AG04450 (cell line): ENCODE data around the gene MTUS2. TPM values are rescaled to one million over a fixed set of nuclear protein-coding genes. Genes with fewer than 3 reads are reported as not detected.

ENCODE experiments used
- CTCF ChIA-PET: fragments of 300-600, 350-600 bp; formaldehyde crosslinking; extraction: SDS; loops from one replicate; lab custom pipeline; 2022; ENCODE audit warnings: antibody characterized with exemption, inconsistent platforms; lab: Charles Lee
- POLR2A ChIA-PET: fragments of 350-600 bp; formaldehyde crosslinking; extraction: SDS; loops from one replicate; lab custom pipeline; 2021; ENCODE audit warnings: antibody characterized with exemption, inconsistent platforms; lab: Yijun Ruan, JAX
- DNase-seq: peaks from one replicate; pipeline ENCODE4 v3.0.0-alpha.2; 2011; ENCODE audit warnings: low read depth, low spot score
- H3K27ac ChIP-seq: one replicate; pipeline ENCODE4 v1.5.1; 2012; ENCODE audit warnings: low read depth, low read length, control low read depth
- H3K27me3 ChIP-seq: one replicate; pipeline ENCODE4 v1.6.0; 2012; ENCODE audit warnings: low read length; ENCODE audit not compliant: control insufficient read depth, insufficient read depth
- H3K4me3 ChIP-seq: 2 replicates; pipeline ENCODE4 v1.5.1; 2011; ENCODE audit warnings: mild to moderate bottlenecking, low read depth, low read length, control low read depth
- H3K9me3 ChIP-seq: 2 replicates; pipeline ENCODE4 v1.5.1; 2012; ENCODE audit warnings: low read length; ENCODE audit not compliant: control insufficient read depth, insufficient read depth
- CTCF ChIP-seq: IDR thresholded peaks from 2 replicates; pipeline ENCODE4 v1.5.1; 2011; ENCODE audit warnings: low read depth, low read length, control low read depth, inconsistent platforms
- polyA plus RNA-seq: library from polyadenylated mRNA; depleted of rRNA; stranded (reverse); fragments of >200 nt; gene quantifications from 2 replicates; pipeline ENCODE4 v1.2.3, GENCODE V29; 2011

The MTUS2 gene
- polyA plus RNA-seq, 1 experiment = 0.02 TPM

GRCh38 chr13:29222458-29222857 lies 402.3 kb downstream of the MTUS2 start:
- no peak for DNase-seq
- no peak for TF ChIP-seq CTCF
- H3K4me3 ChIP-seq = no peak overlapping the region
- ChIA-PET CTCF (no interaction called here), POLR2A (no interaction called here)
- H3K27ac ChIP-seq = no peak overlapping the region
- peaks cover 28% of the 10 kb centered on the region for H3K9me3 ChIP-seq
- H3K27me3 ChIP-seq = no peaks in the 10 kb centered on the region

DNA sequence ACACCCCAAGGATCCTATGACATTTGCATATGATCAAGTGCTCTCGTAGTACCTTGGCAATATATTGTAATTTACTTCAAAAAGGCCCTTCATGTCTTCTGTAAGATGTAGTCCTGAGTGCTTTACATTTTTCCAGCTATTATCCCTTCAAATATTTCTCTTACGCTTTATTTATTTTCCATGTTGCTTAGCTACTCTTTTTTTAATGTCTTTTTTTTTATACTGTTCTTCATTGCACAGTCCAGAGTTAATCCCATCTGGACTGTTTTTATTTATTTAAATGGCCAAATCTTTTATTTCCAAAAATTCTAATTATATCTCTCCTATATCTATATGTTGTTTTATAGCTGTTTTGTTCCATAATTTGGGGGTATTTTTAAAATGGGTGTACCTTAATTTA lies 404.1 kb downstream of the MTUS2 start:
- POLR2A ChIA-PET = no interaction called here
- Histone ChIP-seq H3K27ac (no peak overlapping the region), H3K9me3 (peaks cover 28% of the 10 kb centered on the region), H3K4me3 (no peak overlapping the region), H3K27me3 (no peaks in the 10 kb centered on the region)
- CTCF ChIA-PET = no interaction called here
- no peak for DNase-seq
- no peak for TF ChIP-seq CTCF

GRCh38 chr13:29227576-29227975 lies 407.4 kb downstream of the MTUS2 start:
- H3K27ac ChIP-seq = no peak overlapping the region
- peaks cover 23% of the 10 kb centered on the region for H3K9me3 ChIP-seq
- H3K4me3 ChIP-seq = no peak overlapping the region
- TF ChIP-seq CTCF = no peak
- DNase-seq = no peak
- no peaks in the 10 kb centered on the region for H3K27me3 ChIP-seq
- POLR2A ChIA-PET = no interaction called here
- CTCF ChIA-PET = no interaction called here

- Histone ChIP-seq H3K27me3 (no peaks in the 10 kb centered on the region), H3K4me3 (no peak overlapping the region), H3K9me3 (peaks cover 2% of the 10 kb centered on the region; the same call in 1 of the 2 replicates), H3K27ac (no peak overlapping the region)
- CTCF ChIA-PET = no interaction called here
- POLR2A ChIA-PET = no interaction called here
- DNase-seq = no peak
- TF ChIP-seq CTCF = no peak
These were observed 410.2 kb downstream of the MTUS2 start for GRCh38 chr13:29230299-29230845.

DNA sequence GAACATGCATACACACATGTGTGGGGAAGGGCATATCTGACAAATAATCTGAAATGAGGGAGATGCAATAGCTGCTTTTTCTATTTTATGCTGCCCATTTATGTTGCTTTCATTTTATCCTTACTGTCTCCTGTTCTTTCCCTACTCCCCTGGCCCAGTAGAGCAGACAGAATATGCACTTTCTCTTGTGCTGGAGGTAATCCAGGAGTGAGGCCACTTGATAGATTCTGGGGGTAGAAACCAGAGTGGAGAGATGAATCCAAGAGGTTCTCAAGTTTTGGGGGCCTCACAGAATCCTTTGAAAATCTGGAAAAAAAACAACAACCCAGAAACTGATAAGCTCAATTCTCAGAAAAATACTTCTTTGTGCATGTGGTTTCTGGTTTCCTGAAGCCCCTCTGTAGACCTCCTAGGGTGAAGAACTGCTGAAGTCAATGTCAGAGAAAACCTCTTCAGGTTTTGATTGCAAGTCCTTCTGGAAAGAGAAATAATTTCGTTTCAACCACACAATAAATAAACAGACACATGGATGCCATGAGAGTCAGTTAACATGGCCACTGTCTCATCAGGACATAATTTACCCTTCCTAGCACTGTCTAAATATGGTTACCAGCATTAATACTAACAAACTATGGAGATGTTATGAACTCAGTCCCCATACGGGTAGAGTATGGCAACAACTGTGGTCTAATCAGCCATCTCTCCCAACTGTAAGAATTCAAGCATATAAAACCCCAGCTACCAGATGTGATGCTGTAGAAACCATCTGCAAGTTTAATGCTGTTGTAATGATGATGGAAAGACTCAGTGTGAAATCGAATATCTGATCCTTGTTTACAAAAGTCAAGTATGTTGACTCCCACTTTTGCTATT lies 419.8 kb downstream of the MTUS2 start:
- Histone ChIP-seq H3K27me3 (no peaks in the 10 kb centered on the region), H3K27ac (no peak overlapping the region), H3K9me3 (peaks cover 3% of the 10 kb centered on the region), H3K4me3 (no peak overlapping the region)
- ChIA-PET CTCF (no interaction called here), POLR2A (no interaction called here)
- no peak for TF ChIP-seq CTCF
- no peak for DNase-seq
